Body of pancreas (tissue), 4 donors: Measurements from ENCODE around the gene FHOD3.

Experiments
- POLR2A ChIP-seq, 3 donors: fragments of 450-650 bp; IDR thresholded peaks; one replicate each; pipeline ENCODE4 v1.6.1; 2016; ENCODE audit warnings: antibody characterized with exemption in 3 of 3, mild to moderate bottlenecking in 2 of 3
- TF ChIP-seq, protein P1 (sequence below), 7 experiments: fragments of 450-650 bp in 4 of 7; fragments of 200-600 bp in 3 of 7; sonication (generic) in 3 of 7; IDR thresholded peaks; one replicate each; pipeline ENCODE4 v1.5.1; 2016 to 2019; ENCODE audit warnings: antibody characterized with exemption in 7 of 7

DNA sequence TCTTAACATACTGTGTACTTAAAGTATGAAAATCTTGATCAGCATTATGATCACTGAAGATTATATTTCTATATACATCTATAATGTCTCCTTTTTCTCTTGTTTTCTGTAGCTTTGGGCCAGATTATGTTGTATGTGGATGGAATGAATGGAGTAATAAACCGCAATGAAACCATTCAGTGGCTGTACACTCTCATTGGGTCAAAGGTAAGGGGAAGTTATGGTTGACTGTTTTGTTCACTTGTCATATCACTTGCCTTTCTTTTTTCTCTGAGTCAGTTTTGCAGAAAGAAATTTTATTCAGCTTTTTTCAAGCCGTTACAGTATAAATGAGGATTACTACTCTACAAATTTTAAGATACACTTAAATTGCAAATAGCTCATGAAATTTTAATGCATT lies 278.8 kb downstream of the FHOD3 start:
- TF ChIP-seq, protein P1, sequence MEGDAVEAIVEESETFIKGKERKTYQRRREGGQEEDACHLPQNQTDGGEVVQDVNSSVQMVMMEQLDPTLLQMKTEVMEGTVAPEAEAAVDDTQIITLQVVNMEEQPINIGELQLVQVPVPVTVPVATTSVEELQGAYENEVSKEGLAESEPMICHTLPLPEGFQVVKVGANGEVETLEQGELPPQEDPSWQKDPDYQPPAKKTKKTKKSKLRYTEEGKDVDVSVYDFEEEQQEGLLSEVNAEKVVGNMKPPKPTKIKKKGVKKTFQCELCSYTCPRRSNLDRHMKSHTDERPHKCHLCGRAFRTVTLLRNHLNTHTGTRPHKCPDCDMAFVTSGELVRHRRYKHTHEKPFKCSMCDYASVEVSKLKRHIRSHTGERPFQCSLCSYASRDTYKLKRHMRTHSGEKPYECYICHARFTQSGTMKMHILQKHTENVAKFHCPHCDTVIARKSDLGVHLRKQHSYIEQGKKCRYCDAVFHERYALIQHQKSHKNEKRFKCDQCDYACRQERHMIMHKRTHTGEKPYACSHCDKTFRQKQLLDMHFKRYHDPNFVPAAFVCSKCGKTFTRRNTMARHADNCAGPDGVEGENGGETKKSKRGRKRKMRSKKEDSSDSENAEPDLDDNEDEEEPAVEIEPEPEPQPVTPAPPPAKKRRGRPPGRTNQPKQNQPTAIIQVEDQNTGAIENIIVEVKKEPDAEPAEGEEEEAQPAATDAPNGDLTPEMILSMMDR (IDR thresholded peaks at IDR 0.05) = no peak
- TF ChIP-seq POLR2A (IDR thresholded peaks at IDR 0.05) = no peak
